NCI-H1092 treated with DMSO at 0.1 percent for 48 hours (cell line): ENCODE data around the gene FAM53B.
"Not testable (repeated sequence)": the region's sequence is repeated elsewhere in the genome, so short reads cannot be mapped to it uniquely, and the experiment has no call there.

Source experiments
- DNase-seq: peaks from one replicate; lab custom pipeline; 2025; lab: John Stamatoyannopoulos, UW

Gene FAM53B

GRCh38 chr10:124610186-124610585 is 134.0 kb downstream of the FAM53B start:
- DNase-seq, result not testable (repeated sequence)

- DNase-seq, result no peak
These were observed 134.5 kb downstream of the FAM53B start for GRCh38 chr10:124609698-124610097.

GRCh38 chr10:124608093-124608721 is 136.0 kb downstream of the FAM53B start:
- DNase-seq, result no peak

- DNase-seq, result no peak
These were observed 136.5 kb downstream of the FAM53B start for GRCh38 chr10:124607693-124608092.

- DNase-seq, result no peak
These were observed 137.4 kb downstream of the FAM53B start for GRCh38 chr10:124606822-124607221.

GRCh38 chr10:124605856-124606812 is 138.0 kb downstream of the FAM53B start:
- no peak for DNase-seq

- no peak for DNase-seq
These were observed 138.7 kb downstream of the FAM53B start for GRCh38 chr10:124605481-124605855.

GRCh38 chr10:124605001-124605370 is 139.2 kb downstream of the FAM53B start:
- DNase-seq, result no peak

GRCh38 chr10:124604214-124605000 is 139.8 kb downstream of the FAM53B start:
- peak; percentile 23 for DNase-seq

GRCh38 chr10:124603376-124604213 is 140.6 kb downstream of the FAM53B start:
- DNase-seq, result no peak

GRCh38 chr10:124602646-124603365 is 141.4 kb downstream of the FAM53B start:
- no peak for DNase-seq

- DNase-seq, result no peak
These were observed 142.0 kb downstream of the FAM53B start for GRCh38 chr10:124602121-124602561.

- peak; percentile 21 for DNase-seq
These were observed 142.6 kb downstream of the FAM53B start for GRCh38 chr10:124601431-124602120.

GRCh38 chr10:124601016-124601415 is 143.2 kb downstream of the FAM53B start:
- DNase-seq, result no peak

- no peak for DNase-seq
These were observed 143.9 kb downstream of the FAM53B start for GRCh38 chr10:124600051-124600880.

- no peak for DNase-seq
These were observed 144.6 kb downstream of the FAM53B start for GRCh38 chr10:124599588-124600050.

- no peak for DNase-seq
These were observed 145.2 kb downstream of the FAM53B start for GRCh38 chr10:124598773-124599587.

- no peak for DNase-seq
These were observed 146.0 kb downstream of the FAM53B start for GRCh38 chr10:124598196-124598595.
